H1 (cell line): ENCODE data around the gene CBX2. TPM values are rescaled to one million over a fixed set of nuclear protein-coding genes. Genes with fewer than 3 reads are reported as not detected.

Experiments
- CTCF ChIA-PET: fragments of 300-600 bp; sonication (Branson Sonifier 250); formaldehyde crosslinking; loops from one replicate; lab custom pipeline; 2021; ENCODE audit not compliant: partially characterized antibody; lab: Charles Lee
- POLR2A ChIA-PET: fragments of 300-600 bp; sonication (Branson Sonifier 250); formaldehyde crosslinking; loops from one replicate; lab custom pipeline; 2021; ENCODE audit warnings: inconsistent platforms; ENCODE audit not compliant: partially characterized antibody; lab: Charles Lee
- DNase-seq, 2 experiments: peaks; one replicate each; pipeline versions ENCODE4 v3.0.0 to v3.0.0-alpha.2; 2010 to 2022; ENCODE audit warnings: low spot score in 2 of 2, low read depth in 1 of 2, mixed read lengths in 1 of 2
- FAIRE-seq: peaks from 2 replicates; lab custom pipeline; 2011; peaks lifted over from hg19 to GRCh38; lab: Jason Lieb, UNC
- H2AFZ ChIP-seq: 2 replicates; pipeline ENCODE4 v1.8.1; 2012; ENCODE audit warnings: low read length, inconsistent platforms
- H2AK5ac ChIP-seq: 2 replicates; pipeline ENCODE4 v1.6.1; 2013; ENCODE audit warnings: low read depth, low read length
- H2BK120ac ChIP-seq: replicated peaks from 2 replicates; pipeline ENCODE3; 2013; ENCODE audit warnings: low read depth, low read length, inconsistent platforms
- H2BK12ac ChIP-seq: 2 replicates; pipeline ENCODE4 v1.6.1; 2013; ENCODE audit warnings: low read depth, low read length
- H2BK15ac ChIP-seq: 2 replicates; pipeline ENCODE4 v1.6.1; 2013; ENCODE audit warnings: low read length
- H2BK20ac ChIP-seq: 2 replicates; pipeline ENCODE4 v1.6.1; 2013; ENCODE audit warnings: low read length
- H2BK5ac ChIP-seq: 2 replicates; pipeline ENCODE4 v1.6.1; 2013; ENCODE audit warnings: low read depth, low read length
- H3K14ac ChIP-seq: 2 replicates; pipeline ENCODE4 v1.6.1; 2013; ENCODE audit warnings: inconsistent platforms; ENCODE audit not compliant: insufficient read length
- H3K18ac ChIP-seq: 2 replicates; pipeline ENCODE4 v1.6.1; 2013; ENCODE audit warnings: low read length; ENCODE audit errors: extremely low read depth
- H3K23ac ChIP-seq: 2 replicates; pipeline ENCODE4 v1.6.1; 2013; ENCODE audit warnings: inconsistent platforms; ENCODE audit not compliant: insufficient read length
- H3K23me2 ChIP-seq: 2 replicates; pipeline ENCODE4 v1.6.1; 2013; ENCODE audit warnings: low read depth, low read length
- H3K27ac ChIP-seq: 2 replicates; pipeline ENCODE4 v1.6.1; 2011; ENCODE audit warnings: low read depth, low read length, inconsistent platforms
- H3K27me3 ChIP-seq, 4 experiments: replicated peaks in 1 of 4; 1 replicate in 1 of 4; 2 replicates in 3 of 4; pipeline versions ENCODE4 v1.6.1 to v1.8.1; 2011 to 2013; ENCODE audit warnings: low read length in 3 of 4, mild to moderate bottlenecking in 3 of 4, inconsistent platforms in 2 of 4, mixed read lengths in 2 of 4, moderate library complexity in 1 of 4; ENCODE audit not compliant: control insufficient read depth in 3 of 4, insufficient read depth in 3 of 4; ENCODE audit errors: extremely low read depth in 1 of 4
- H3K36me3 ChIP-seq, 4 experiments: 2 replicates each; pipeline versions ENCODE4 v1.6.1 to v1.8.1; 2011 to 2013; ENCODE audit warnings: mild to moderate bottlenecking in 4 of 4, low read length in 3 of 4, moderate library complexity in 2 of 4, control low read depth in 1 of 4, inconsistent platforms in 1 of 4; ENCODE audit not compliant: insufficient read depth in 4 of 4, control insufficient read depth in 2 of 4
- H3K4ac ChIP-seq: replicated peaks from 2 replicates; pipeline ENCODE3; 2013; ENCODE audit warnings: low read length, low read depth, mixed read lengths, inconsistent platforms; ENCODE audit not compliant: insufficient read length
- H3K4me1 ChIP-seq, 4 experiments: replicated peaks in 1 of 4; 1 replicate in 1 of 4; 2 replicates in 3 of 4; pipeline versions ENCODE4 v1.6.1 to v1.8.1; 2011 to 2013; ENCODE audit warnings: low read length in 3 of 4, inconsistent platforms in 2 of 4, mixed read lengths in 1 of 4; ENCODE audit not compliant: insufficient read depth in 4 of 4, control insufficient read depth in 3 of 4
- H3K4me2 ChIP-seq, 2 experiments: 2 replicates each; pipeline versions ENCODE4 v1.6.1 to v1.8.1; 2011 to 2013; ENCODE audit warnings: low read depth in 2 of 2, low read length in 2 of 2, control low read depth in 1 of 2, inconsistent platforms in 1 of 2, mild to moderate bottlenecking in 1 of 2; ENCODE audit not compliant: insufficient read depth in 1 of 2
- H3K4me3 ChIP-seq, 4 experiments: fragments of 200-600, 300-600 bp in 1 of 4; sonication (generic), shearing (Covaris generic), sonication (Bioruptor Twin) in 1 of 4; 2 replicates each; pipeline versions ENCODE4 v1.5.1 to v1.8.1; 2011 to 2016; ENCODE audit warnings: low read length in 4 of 4, low read depth in 3 of 4, control low read depth in 2 of 4, inconsistent platforms in 2 of 4, mild to moderate bottlenecking in 2 of 4, mixed read lengths in 1 of 4, moderate library complexity in 1 of 4; ENCODE audit not compliant: insufficient read depth in 2 of 4; ENCODE audit errors: extremely low read depth in 1 of 4
- H3K56ac ChIP-seq: replicated peaks from 2 replicates; pipeline ENCODE3; 2013; ENCODE audit warnings: low read depth, mild to moderate bottlenecking, mixed read lengths, low read length, inconsistent platforms; ENCODE audit not compliant: insufficient read length
- H3K79me1 ChIP-seq: 2 replicates; pipeline ENCODE4 v1.6.1; 2013; ENCODE audit warnings: low read depth, low read length, control low read depth
- H3K79me2 ChIP-seq, 2 experiments: 2 replicates each; pipeline versions ENCODE4 v1.6.1 to v1.8.1; 2012 to 2013; ENCODE audit warnings: low read length in 2 of 2, mild to moderate bottlenecking in 2 of 2, inconsistent platforms in 1 of 2; ENCODE audit not compliant: insufficient read depth in 2 of 2, control insufficient read depth in 1 of 2
- H3K9ac ChIP-seq, 4 experiments: replicated peaks in 1 of 4; 1 replicate in 1 of 4; 2 replicates in 3 of 4; pipeline versions ENCODE4 v1.6.1 to v1.8.1; 2011 to 2013; ENCODE audit warnings: low read depth in 3 of 4, low read length in 3 of 4, control low read depth in 2 of 4, mild to moderate bottlenecking in 2 of 4, moderate library complexity in 2 of 4, inconsistent platforms in 1 of 4; ENCODE audit errors: extremely low read depth in 1 of 4
- H3K9me3 ChIP-seq, 2 experiments: 2 replicates each; pipeline versions ENCODE4 v1.6.1 to v1.8.1; 2012 to 2013; ENCODE audit warnings: mild to moderate bottlenecking in 2 of 2, moderate library complexity in 2 of 2, control low read depth in 1 of 2, inconsistent platforms in 1 of 2, low read depth in 1 of 2, low read length in 1 of 2, mixed read lengths in 1 of 2; ENCODE audit not compliant: insufficient read depth in 2 of 2
- H4K20me1 ChIP-seq, 2 experiments: replicated peaks in 1 of 2; 2 replicates each; pipeline versions ENCODE3 to v1.8.1; 2011 to 2013; ENCODE audit warnings: inconsistent platforms in 2 of 2, low read length in 2 of 2, mild to moderate bottlenecking in 1 of 2; ENCODE audit not compliant: insufficient read depth in 2 of 2, control insufficient read depth in 1 of 2
- H4K5ac ChIP-seq: 2 replicates; pipeline ENCODE4 v1.6.1; 2013; ENCODE audit warnings: low read length, low read depth, mixed read lengths, inconsistent platforms; ENCODE audit not compliant: insufficient read length
- H4K8ac ChIP-seq: 2 replicates; pipeline ENCODE4 v1.8.0; 2013; ENCODE audit warnings: mild to moderate bottlenecking, moderate library complexity, low read length, inconsistent platforms; ENCODE audit not compliant: insufficient read depth; ENCODE audit errors: extremely low read depth
- H4K91ac ChIP-seq: replicated peaks from 2 replicates; pipeline ENCODE3; 2013; ENCODE audit warnings: low read length, mixed read lengths, inconsistent platforms; ENCODE audit not compliant: insufficient read length
- BACH1 ChIP-seq: IDR thresholded peaks from 2 replicates; pipeline ENCODE4 v1.6.1; 2012; ENCODE audit warnings: low read length, improper control_type of control experiment
- MAX ChIP-seq: IDR thresholded peaks from 2 replicates; pipeline ENCODE4 v1.6.1; 2012; ENCODE audit warnings: inconsistent platforms
- PHF8 ChIP-seq: fragments of 200-600 bp; sonication (generic); conservative IDR thresholded peaks from 2 replicates; pipeline ENCODE4 v1.7.1; 2012; ENCODE audit warnings: low read depth, mild to moderate bottlenecking, inconsistent platforms, low read length, moderate library complexity
- RBBP5 ChIP-seq: IDR thresholded peaks from 2 replicates; pipeline ENCODE4 v1.7.1; 2012; ENCODE audit warnings: low read depth, mild to moderate bottlenecking, inconsistent platforms, low read length, moderate library complexity, borderline replicate concordance
- SP1 ChIP-seq: IDR thresholded peaks from 2 replicates; pipeline ENCODE4 v1.6.1; 2011; ENCODE audit warnings: low read depth, low read length
- SP2 ChIP-seq: IDR thresholded peaks from 2 replicates; pipeline ENCODE4 v1.6.1; 2012; ENCODE audit warnings: mild to moderate bottlenecking, low read length, inconsistent platforms
- SUZ12 ChIP-seq: fragments of 200-600 bp; sonication (generic); IDR thresholded peaks from 2 replicates; pipeline ENCODE4 v1.6.1; 2012; ENCODE audit warnings: mild to moderate bottlenecking, inconsistent platforms, low read length, moderate library complexity, mixed read lengths
- WGBS, 2 experiments: shearing (Covaris generic) in 1 of 2; methylation state at CpG; one replicate each; pipeline versions ENCODE4 v1.1.6 to v1.1.7; 2013 to 2015; ENCODE audit warnings: low lambda C conversion rate in 2 of 2, mixed read lengths in 2 of 2, inconsistent platforms in 1 of 2, low coverage in 1 of 2, missing lambda C conversion rate in 1 of 2; ENCODE audit not compliant: insufficient replicate concordance in 2 of 2, insufficient coverage in 1 of 2, insufficient read length in 1 of 2; ENCODE audit errors: extremely low coverage in 1 of 2, missing lambda C conversion rate in 1 of 2; 5-methylcytosine and 5-hydroxymethylcytosine counted together
- polyA plus RNA-seq, 7 experiments: library from polyadenylated mRNA; depleted of rRNA in 3 of 7; stranded (reverse) in 5 of 7; unstranded in 2 of 7; fragments of >200 nt in 5 of 7; fragments of 200-250 nt in 2 of 7; gene quantifications; 1 replicate in 5 of 7; 2 replicates in 1 of 7; 4 replicates in 1 of 7; pipeline versions ENCODE4 v1.2.1 to v1.2.3, GENCODE V29; 2011 to 2013; ENCODE audit warnings: missing spikeins in 2 of 7, mixed read lengths in 2 of 7
- total RNA-seq: library from RNA; stranded (reverse); fragmentation: NEBNext Ultra II Directional; extraction: Animal tissue kit (Norgen Biotek cat#: 25700); gene quantifications from 2 replicates; pipeline ENCODE4 v1.2.1, GENCODE V29; 2021

Gene CBX2
- total and polyA plus RNA-seq, 2 of the 8 experiments (the other 6 are each of a cell fraction or from before 2014, with no cell fraction given) = 64.3 to 83.9 TPM

GRCh38 chr17:79830303-79830702 is 52.4 kb downstream of the CBX2 start:
- H4K20me1 ChIP-seq = peaks cover 3 to 10% of the 10 kb centered on the region in 2 experiments
- POLR2A ChIA-PET = interaction anchor here (0.8 to 15.2 kb wide), 7 partner anchors 9 to 84 kb away, joined by 3 to 374 read pairs (median 4); partner anchors contain the start of genes CBX4 and CBX8
- no peak overlapping the region for H4K91ac ChIP-seq
- no peak overlapping the region for H3K14ac ChIP-seq
- H3K18ac ChIP-seq = no peak overlapping the region
- no peak overlapping the region for H3K9ac ChIP-seq
- FAIRE-seq (no peak), DNase-seq (no peak)
- H3K9me3 ChIP-seq = no peaks in the 10 kb centered on the region; a peak in 1 of 4 replicates
- peaks cover 3 to 38% (median 13%) of the 10 kb centered on the region in 4 experiments for H3K4me1 ChIP-seq
- H2BK120ac ChIP-seq = no peak overlapping the region
- no peak overlapping the region for H2BK12ac ChIP-seq
- TF ChIP-seq PHF8 (no peak), MAX (no peak), SUZ12 (no peak), BACH1 (no peak), SP1 (no peak), RBBP5 (no peak), SP2 (no peak)
- H2BK5ac ChIP-seq = no peak overlapping the region; the same call in 1 of the 2 replicates
- no peak overlapping the region for H2BK15ac ChIP-seq
- H3K79me2 ChIP-seq = no peaks in the 10 kb centered on the region
- H3K56ac ChIP-seq = no peak overlapping the region
- H3K27ac ChIP-seq = no peak overlapping the region
- no peak overlapping the region for H4K5ac ChIP-seq
- no peak overlapping the region; a peak in 1 of 4 replicates for H3K4me2 ChIP-seq
- CTCF ChIA-PET = interaction anchor here (1.1 to 24.7 kb wide), 6 partner anchors 9 to 253 kb away, joined by 3 to 576 read pairs (median 14); partner anchors contain the start of genes CBX4 and CBX8
- no peaks in the 10 kb centered on the region for H3K79me1 ChIP-seq
- H4K8ac ChIP-seq = no peak overlapping the region
- no peak overlapping the region for H3K4me3 ChIP-seq
- 0 out of 2 replicates have a peak overlapping the region, but pooled peaks have one; percentile 48 for H2BK20ac ChIP-seq
- 35% methylated on average over 8 of the region's 8 CpGs; no CpG with 5 or more reads in 1 of the 2 experiments for WGBS, 2 experiments
- no peak overlapping the region for H2AFZ ChIP-seq
- no peak overlapping the region for H3K4ac ChIP-seq
- H2AK5ac ChIP-seq = peak overlapping the region; percentile 86; the same call in 1 of the 2 replicates
- H3K27me3 ChIP-seq = peaks cover 54 to 98% (median 86%) of the 10 kb centered on the region in 4 experiments
- peaks cover 0 to 4% (median 0%) of the 10 kb centered on the region in 4 experiments; a peak in 2 of 8 replicates for H3K36me3 ChIP-seq
- peaks cover 5% of the 10 kb centered on the region; the same call in 1 of the 2 replicates for H3K23me2 ChIP-seq
- no peak overlapping the region for H3K23ac ChIP-seq
